GM23248 (cell line): Measurements from ENCODE around the gene PRSS56. TPM values are rescaled to one million over a fixed set of nuclear protein-coding genes. Genes with fewer than 3 reads are reported as not detected.

Experiments
- DNase-seq: peaks from one replicate; pipeline ENCODE4 v3.0.0-alpha.2; 2015
- H2AFZ ChIP-seq: fragments of 200-600 bp; sonication (generic); 2 replicates; pipeline ENCODE4 v1.6.1; 2016; ENCODE audit warnings: antibody characterized with exemption
- H3F3A ChIP-seq: fragments of 200-600 bp; sonication (generic); 2 replicates; pipeline ENCODE4 v1.6.1; 2016; ENCODE audit warnings: mild to moderate bottlenecking, antibody characterized with exemption, mixed run types; ENCODE audit not compliant: insufficient read depth
- H3K27ac ChIP-seq: fragments of 200-600 bp; sonication (generic); 2 replicates; pipeline ENCODE4 v1.5.1; 2016; ENCODE audit warnings: mild to moderate bottlenecking
- H3K27me3 ChIP-seq: fragments of 200-600 bp; sonication (generic); replicated peaks from 2 replicates; pipeline ENCODE4 v1.6.1; 2016; ENCODE audit warnings: mild to moderate bottlenecking; ENCODE audit not compliant: insufficient read depth
- H3K36me3 ChIP-seq: fragments of 200-600 bp; sonication (generic); 2 replicates; pipeline ENCODE4 v1.6.1; 2016; ENCODE audit warnings: low read depth, mild to moderate bottlenecking
- H3K4me1 ChIP-seq: fragments of 200-600 bp; sonication (generic); 2 replicates; pipeline ENCODE4 v1.6.1; 2016; ENCODE audit warnings: mild to moderate bottlenecking; ENCODE audit not compliant: insufficient read depth
- H3K4me2 ChIP-seq: fragments of 200-600 bp; sonication (generic); one replicate; pipeline ENCODE4 v1.6.1; 2016; ENCODE audit warnings: mild to moderate bottlenecking; ENCODE audit not compliant: unreplicated experiment
- H3K4me3 ChIP-seq: fragments of 200-600 bp; sonication (generic); 2 replicates; pipeline ENCODE4 v1.5.1; 2016; ENCODE audit warnings: mild to moderate bottlenecking
- H3K79me2 ChIP-seq: fragments of 200-600 bp; sonication (generic); 2 replicates; pipeline ENCODE4 v1.6.1; 2016; ENCODE audit warnings: mild to moderate bottlenecking; ENCODE audit not compliant: insufficient read depth
- H3K9ac ChIP-seq: fragments of 200-600 bp; sonication (generic); 2 replicates; pipeline ENCODE4 v1.6.1; 2016; ENCODE audit warnings: mild to moderate bottlenecking
- H3K9me2 ChIP-seq: fragments of 200-600 bp; sonication (generic); 2 replicates; pipeline ENCODE4 v1.6.1; 2016; ENCODE audit warnings: mixed run types, mild to moderate bottlenecking, moderate library complexity; ENCODE audit not compliant: insufficient read depth
- H3K9me3 ChIP-seq: fragments of 200-600 bp; sonication (generic); one replicate; pipeline ENCODE4 v1.6.1; 2017; ENCODE audit warnings: low read depth
- H4K20me1 ChIP-seq: fragments of 200-600 bp; sonication (generic); 2 replicates; pipeline ENCODE4 v1.6.0; 2016; ENCODE audit not compliant: insufficient read depth
- EZH2 ChIP-seq: fragments of 200-600 bp; sonication (generic); IDR thresholded peaks from 2 replicates; pipeline ENCODE4 v1.6.1; 2018; ENCODE audit warnings: antibody characterized with exemption, mild to moderate bottlenecking; ENCODE audit not compliant: insufficient read depth, poor library complexity, severe bottlenecking
- EZH2phosphoT487 ChIP-seq: fragments of 200-600 bp; sonication (generic); IDR thresholded peaks from 2 replicates; pipeline ENCODE4 v1.6.1; 2018; ENCODE audit warnings: antibody characterized with exemption, moderate library complexity, mild to moderate bottlenecking, low read depth; ENCODE audit not compliant: insufficient read depth
- WGBS, 2 experiments: methylation state at CpG; one replicate each; pipeline ENCODE4 v1.1.6; 2015 to 2017; ENCODE audit warnings: low lambda C conversion rate in 2 of 2, low coverage in 1 of 2; ENCODE audit errors: missing lambda C conversion rate in 2 of 2; 5-methylcytosine and 5-hydroxymethylcytosine counted together
- in situ Hi-C: fragments of 300-500 bp; cut with MboI; formaldehyde crosslinking; loops from 2 replicates; pipeline ENCODE4 v1.15.0; 2020
- polyA plus RNA-seq: library from polyadenylated mRNA; unstranded; fragments of >200 nt; fragmentation: Nextera tagmentation; extraction: Ambion mirVana; gene quantifications from 2 replicates; pipeline ENCODE4 v1.2.1, GENCODE V29; 2016
- total RNA-seq: library from RNA; depleted of rRNA; stranded (reverse); fragments of >200 nt; shearing (Covaris generic); gene quantifications from 2 replicates; pipeline ENCODE4 v1.2.3, GENCODE V29; 2014

PRSS56 gene
- total and polyA plus RNA-seq, 2 experiments from 2014 or later = not detected

DNA sequence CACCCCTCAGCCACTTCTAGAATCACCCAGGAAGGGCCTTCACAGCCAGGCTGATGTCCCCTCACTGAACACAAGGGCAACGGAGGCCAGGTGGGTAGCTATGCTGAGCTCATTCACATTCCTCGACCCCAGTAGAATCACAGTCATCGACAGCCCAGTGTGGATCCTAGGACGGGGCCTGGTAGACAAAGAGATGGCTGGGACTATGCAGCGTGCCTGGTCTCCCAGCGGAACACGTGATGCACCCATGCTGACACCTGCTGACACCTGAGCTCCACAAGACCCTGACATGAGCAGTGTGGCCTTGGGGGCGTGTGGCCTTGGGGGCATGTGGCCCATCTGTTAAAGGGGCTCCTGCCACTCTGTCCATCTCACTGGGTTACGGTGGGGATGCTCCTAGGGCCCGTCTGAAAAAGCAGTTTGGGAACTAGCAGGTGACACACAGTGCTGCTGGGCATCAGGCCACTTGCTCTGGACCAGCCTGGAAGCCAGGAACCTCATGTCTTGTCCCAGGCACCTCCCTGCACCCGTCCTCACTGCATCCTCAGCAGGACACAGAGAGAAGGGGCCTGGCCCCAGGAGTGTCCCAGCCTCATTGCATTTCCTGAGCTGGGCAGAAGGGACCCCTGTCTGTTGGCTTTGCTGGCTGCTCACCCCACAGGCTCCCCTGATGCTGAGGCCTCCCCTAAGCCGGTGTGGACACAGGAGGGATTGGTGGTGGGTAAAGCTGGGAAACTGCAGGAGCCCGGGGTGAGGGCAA is 42.3 kb upstream of the PRSS56 start:
- no peak for DNase-seq
- no peaks in the 10 kb centered on the region for H3F3A ChIP-seq
- no peaks in the 10 kb centered on the region for H3K79me2 ChIP-seq
- peaks cover 25% of the 10 kb centered on the region for H3K27me3 ChIP-seq
- H2AFZ ChIP-seq = no peak overlapping the region
- no peaks in the 10 kb centered on the region for H3K9me2 ChIP-seq
- no peaks in the 10 kb centered on the region for H3K36me3 ChIP-seq
- TF ChIP-seq EZH2 (no peak), EZH2phosphoT487 (no peak)
- 62 to 63% methylated on average over 13 of the region's 13 CpGs for WGBS, 2 experiments
- H3K9me3 ChIP-seq = no peaks in the 10 kb centered on the region
- in situ Hi-C loops = no loop called here
- H3K9ac ChIP-seq = no peak overlapping the region
- no peaks in the 10 kb centered on the region for H3K4me1 ChIP-seq
- H3K27ac ChIP-seq = no peak overlapping the region
- H3K4me3 ChIP-seq = no peak overlapping the region
- H4K20me1 ChIP-seq = no peaks in the 10 kb centered on the region
- no peak overlapping the region for H3K4me2 ChIP-seq

DNA sequence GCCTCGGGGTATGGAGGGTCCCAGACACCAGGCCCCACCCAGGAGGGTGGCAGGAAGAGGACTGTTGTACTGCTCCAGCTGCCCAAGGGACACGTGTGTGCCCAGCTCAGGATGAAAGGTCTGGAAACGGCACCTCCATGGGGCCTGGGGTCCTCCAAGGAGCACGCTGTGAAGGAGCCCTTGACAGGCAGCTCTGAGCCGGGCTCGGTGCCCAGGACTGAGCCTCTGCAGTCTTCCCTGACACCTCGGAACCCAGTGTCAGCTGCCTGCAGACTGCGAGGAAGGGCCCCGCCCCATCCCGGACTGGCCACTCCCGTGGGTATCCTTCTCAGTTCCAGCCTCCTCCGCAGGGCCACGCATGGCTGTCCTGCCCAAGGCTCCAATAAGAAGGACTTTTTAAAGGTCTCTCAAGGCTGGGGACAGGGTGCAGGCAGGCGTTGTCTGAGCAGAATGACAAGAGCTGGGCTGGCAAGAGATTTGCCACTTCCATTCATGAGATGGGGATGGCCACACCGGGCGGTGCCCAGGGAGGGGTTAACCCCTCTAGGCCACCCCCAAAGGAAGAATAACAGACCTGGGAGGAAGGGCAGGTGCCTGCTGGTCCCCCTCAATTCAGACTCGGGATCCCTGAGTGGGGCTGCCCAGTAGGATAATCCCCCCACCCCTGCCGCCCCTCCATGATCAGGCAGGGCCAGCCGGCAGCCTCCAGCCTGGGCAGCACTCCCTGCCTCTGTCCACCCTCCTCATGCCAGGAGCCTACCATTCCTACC is 41.4 kb upstream of the PRSS56 start:
- H3K9me2 ChIP-seq = no peaks in the 10 kb centered on the region
- H3K4me1 ChIP-seq = no peaks in the 10 kb centered on the region
- no peaks in the 10 kb centered on the region for H3K36me3 ChIP-seq
- no peaks in the 10 kb centered on the region for H3K9me3 ChIP-seq
- in situ Hi-C loops = no loop called here
- no peak overlapping the region for H3K9ac ChIP-seq
- no peak for TF ChIP-seq EZH2
- no peak for TF ChIP-seq EZH2phosphoT487
- H3F3A ChIP-seq = no peaks in the 10 kb centered on the region
- no peak overlapping the region for H3K4me2 ChIP-seq
- H3K79me2 ChIP-seq = no peaks in the 10 kb centered on the region
- DNase-seq = no peak
- 56 to 58% methylated on average over 19 of the region's 19 CpGs for WGBS, 2 experiments
- H3K27me3 ChIP-seq = peaks cover 17% of the 10 kb centered on the region
- no peak overlapping the region for H3K27ac ChIP-seq
- H4K20me1 ChIP-seq = no peaks in the 10 kb centered on the region
- H2AFZ ChIP-seq = no peak overlapping the region
- H3K4me3 ChIP-seq = no peak overlapping the region

DNA sequence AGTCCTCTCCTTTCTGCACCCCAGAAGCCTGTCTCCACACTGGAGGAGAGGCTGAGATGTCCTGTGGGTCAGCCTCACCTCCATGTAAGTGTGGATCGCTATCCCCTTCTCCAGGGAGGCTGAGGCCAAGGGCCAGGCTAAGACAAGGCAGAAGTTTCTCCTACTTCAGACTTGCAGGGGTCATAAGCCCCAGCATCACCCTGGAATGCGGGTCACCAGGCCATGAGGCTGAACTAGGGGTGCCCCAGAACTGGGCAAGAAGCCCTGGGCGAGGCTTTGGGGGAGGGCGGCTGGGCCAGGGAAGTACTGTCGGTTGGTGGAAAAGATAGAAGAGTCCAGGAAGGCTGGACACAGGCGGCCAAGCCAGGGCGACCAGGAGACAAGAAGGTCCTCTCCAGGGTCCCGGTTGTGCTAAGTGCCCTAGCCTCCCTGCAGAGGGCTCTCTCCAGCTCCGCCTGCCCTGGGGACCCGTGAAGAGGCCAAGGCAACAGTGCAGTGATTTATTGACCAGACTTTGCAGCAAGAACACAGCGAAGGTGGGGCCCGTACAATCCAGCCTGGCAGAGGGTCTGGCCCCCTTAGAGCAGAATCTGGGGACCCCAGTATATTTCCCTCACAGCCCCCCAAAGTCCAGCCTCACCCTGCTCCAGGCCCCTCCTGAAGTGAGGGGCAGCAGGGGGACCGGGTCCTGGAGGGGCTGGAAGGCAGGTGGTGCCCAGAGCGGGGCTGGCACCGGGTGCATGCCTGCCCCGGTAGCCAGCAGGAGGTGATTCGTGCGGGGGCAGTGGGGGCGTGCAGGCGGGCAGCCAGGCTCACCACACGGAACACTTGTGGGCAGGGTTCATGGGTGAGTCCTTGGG is 40.6 kb upstream of the PRSS56 start:
- no peak for DNase-seq
- no peaks in the 10 kb centered on the region for H3K9me3 ChIP-seq
- peaks cover 9% of the 10 kb centered on the region for H3K27me3 ChIP-seq
- H3K79me2 ChIP-seq = no peaks in the 10 kb centered on the region
- H3K4me3 ChIP-seq = no peak overlapping the region
- H3K9ac ChIP-seq = no peak overlapping the region
- WGBS, 2 experiments = 40 to 41% methylated on average over 20 to 21 of the region's 21 CpGs
- in situ Hi-C loops = no loop called here
- no peaks in the 10 kb centered on the region for H4K20me1 ChIP-seq
- no peak for TF ChIP-seq EZH2phosphoT487
- TF ChIP-seq EZH2 = no peak
- H2AFZ ChIP-seq = no peak overlapping the region
- no peaks in the 10 kb centered on the region for H3F3A ChIP-seq
- H3K36me3 ChIP-seq = no peaks in the 10 kb centered on the region
- no peak overlapping the region for H3K27ac ChIP-seq
- no peaks in the 10 kb centered on the region for H3K9me2 ChIP-seq
- H3K4me2 ChIP-seq = no peak overlapping the region
- no peaks in the 10 kb centered on the region for H3K4me1 ChIP-seq
